Gastrocnemius medialis (tissue), 4 donors: ENCODE measurements around the gene DXO.

Source experiments
- POLR2A ChIP-seq, 2 donors: fragments of 450-650 bp; IDR thresholded peaks; one replicate each; pipeline ENCODE4 v1.6.1; 2017; ENCODE audit warnings: antibody characterized with exemption in 2 of 2, mild to moderate bottlenecking in 2 of 2, moderate library complexity in 2 of 2
- TF ChIP-seq, protein P1 (sequence below), 5 experiments: fragments of 450-650 bp in 3 of 5; fragments of 200-600 bp in 2 of 5; sonication (generic) in 2 of 5; IDR thresholded peaks in 4 of 5; conservative IDR thresholded peaks in 1 of 5; 1 replicate in 4 of 5; 2 replicates in 1 of 5; pipeline ENCODE4 v1.5.1; 2016 to 2019; ENCODE audit warnings: antibody characterized with exemption in 5 of 5, mild to moderate bottlenecking in 3 of 5, moderate library complexity in 3 of 5

- no peak for TF ChIP-seq POLR2A (IDR thresholded peaks at IDR 0.05)
- TF ChIP-seq, protein P1, sequence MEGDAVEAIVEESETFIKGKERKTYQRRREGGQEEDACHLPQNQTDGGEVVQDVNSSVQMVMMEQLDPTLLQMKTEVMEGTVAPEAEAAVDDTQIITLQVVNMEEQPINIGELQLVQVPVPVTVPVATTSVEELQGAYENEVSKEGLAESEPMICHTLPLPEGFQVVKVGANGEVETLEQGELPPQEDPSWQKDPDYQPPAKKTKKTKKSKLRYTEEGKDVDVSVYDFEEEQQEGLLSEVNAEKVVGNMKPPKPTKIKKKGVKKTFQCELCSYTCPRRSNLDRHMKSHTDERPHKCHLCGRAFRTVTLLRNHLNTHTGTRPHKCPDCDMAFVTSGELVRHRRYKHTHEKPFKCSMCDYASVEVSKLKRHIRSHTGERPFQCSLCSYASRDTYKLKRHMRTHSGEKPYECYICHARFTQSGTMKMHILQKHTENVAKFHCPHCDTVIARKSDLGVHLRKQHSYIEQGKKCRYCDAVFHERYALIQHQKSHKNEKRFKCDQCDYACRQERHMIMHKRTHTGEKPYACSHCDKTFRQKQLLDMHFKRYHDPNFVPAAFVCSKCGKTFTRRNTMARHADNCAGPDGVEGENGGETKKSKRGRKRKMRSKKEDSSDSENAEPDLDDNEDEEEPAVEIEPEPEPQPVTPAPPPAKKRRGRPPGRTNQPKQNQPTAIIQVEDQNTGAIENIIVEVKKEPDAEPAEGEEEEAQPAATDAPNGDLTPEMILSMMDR (IDR thresholded peaks at IDR 0.05 in 4 of 5, conservative IDR thresholded peaks at IDR 0.05 in 1 of 5): no peak
Measured at GRCh38 chr6:31927242-31927862, 44.6 kb downstream of the DXO start, which contains the start of gene C2.
